ENCODE data around the gene FA2H. TPM values are rescaled to one million over a fixed set of nuclear protein-coding genes. Genes with fewer than 3 reads are reported as not detected.

The FA2H gene
- polyA plus RNA-seq, 2 of the 4 experiments (the other 2 are of a cell fraction) = 5.6 to 7.1 TPM

- no peak for TF ChIP-seq HOXA7 (CRISPR knock-in tag; IDR thresholded peaks at IDR 0.05)
- TF ChIP-seq SREBF2 (IDR thresholded peaks at IDR 0.05) = no peak
- no peak for TF ChIP-seq ZC3H11A (IDR thresholded peaks at IDR 0.05)
- no peak for TF ChIP-seq TP53 (CRISPR knock-in tag; IDR thresholded peaks at IDR 0.05)
- no peak for TF ChIP-seq MYC (IDR thresholded peaks at IDR 0.05; ENCODE audit: borderline replicate concordance, low read length)
- TF ChIP-seq, protein P1, sequence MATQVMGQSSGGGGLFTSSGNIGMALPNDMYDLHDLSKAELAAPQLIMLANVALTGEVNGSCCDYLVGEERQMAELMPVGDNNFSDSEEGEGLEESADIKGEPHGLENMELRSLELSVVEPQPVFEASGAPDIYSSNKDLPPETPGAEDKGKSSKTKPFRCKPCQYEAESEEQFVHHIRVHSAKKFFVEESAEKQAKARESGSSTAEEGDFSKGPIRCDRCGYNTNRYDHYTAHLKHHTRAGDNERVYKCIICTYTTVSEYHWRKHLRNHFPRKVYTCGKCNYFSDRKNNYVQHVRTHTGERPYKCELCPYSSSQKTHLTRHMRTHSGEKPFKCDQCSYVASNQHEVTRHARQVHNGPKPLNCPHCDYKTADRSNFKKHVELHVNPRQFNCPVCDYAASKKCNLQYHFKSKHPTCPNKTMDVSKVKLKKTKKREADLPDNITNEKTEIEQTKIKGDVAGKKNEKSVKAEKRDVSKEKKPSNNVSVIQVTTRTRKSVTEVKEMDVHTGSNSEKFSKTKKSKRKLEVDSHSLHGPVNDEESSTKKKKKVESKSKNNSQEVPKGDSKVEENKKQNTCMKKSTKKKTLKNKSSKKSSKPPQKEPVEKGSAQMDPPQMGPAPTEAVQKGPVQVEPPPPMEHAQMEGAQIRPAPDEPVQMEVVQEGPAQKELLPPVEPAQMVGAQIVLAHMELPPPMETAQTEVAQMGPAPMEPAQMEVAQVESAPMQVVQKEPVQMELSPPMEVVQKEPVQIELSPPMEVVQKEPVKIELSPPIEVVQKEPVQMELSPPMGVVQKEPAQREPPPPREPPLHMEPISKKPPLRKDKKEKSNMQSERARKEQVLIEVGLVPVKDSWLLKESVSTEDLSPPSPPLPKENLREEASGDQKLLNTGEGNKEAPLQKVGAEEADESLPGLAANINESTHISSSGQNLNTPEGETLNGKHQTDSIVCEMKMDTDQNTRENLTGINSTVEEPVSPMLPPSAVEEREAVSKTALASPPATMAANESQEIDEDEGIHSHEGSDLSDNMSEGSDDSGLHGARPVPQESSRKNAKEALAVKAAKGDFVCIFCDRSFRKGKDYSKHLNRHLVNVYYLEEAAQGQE (IDR thresholded peaks at IDR 0.05) = no peak
- no peak for TF ChIP-seq FOSL2 (IDR thresholded peaks at IDR 0.05)
- no peak for TF ChIP-seq FOSL2 (CRISPR knock-in tag; IDR thresholded peaks at IDR 0.05)
- H3K9me3 ChIP-seq = no peaks in the 10 kb centered on the region
- no peaks in the 10 kb centered on the region for H3K4me1 ChIP-seq
- ChIA-PET CTCF (interaction anchor here (0.7 to 3.3 kb wide), 5 partner anchors 11 to 78 kb away, joined by 3 to 13 read pairs (median 4); partner anchors contain the start of gene FA2H), POLR2A (interaction anchor here (0.5 kb wide), 1 partner anchor 40 kb away, joined by 4 read pairs; no protein-coding TSS in a partner anchor)
- no peak for FAIRE-seq
- no peak overlapping the region for H3K27ac ChIP-seq
- WGBS (ENCODE audit: missing lambda C conversion rate) = 63% methylated on average over 4 of the region's 4 CpGs
- DNase-seq (ENCODE audit: low read depth in 1 of 2, low spot score in 1 of 2) = no peak
- ATAC-seq = no peak
- no peak overlapping the region for H3K4me3 ChIP-seq
- H3K4me2 ChIP-seq = no peak overlapping the region
Observed at GRCh38 chr16:74785031-74785430, 10.4 kb upstream of the FA2H start.

DNA sequence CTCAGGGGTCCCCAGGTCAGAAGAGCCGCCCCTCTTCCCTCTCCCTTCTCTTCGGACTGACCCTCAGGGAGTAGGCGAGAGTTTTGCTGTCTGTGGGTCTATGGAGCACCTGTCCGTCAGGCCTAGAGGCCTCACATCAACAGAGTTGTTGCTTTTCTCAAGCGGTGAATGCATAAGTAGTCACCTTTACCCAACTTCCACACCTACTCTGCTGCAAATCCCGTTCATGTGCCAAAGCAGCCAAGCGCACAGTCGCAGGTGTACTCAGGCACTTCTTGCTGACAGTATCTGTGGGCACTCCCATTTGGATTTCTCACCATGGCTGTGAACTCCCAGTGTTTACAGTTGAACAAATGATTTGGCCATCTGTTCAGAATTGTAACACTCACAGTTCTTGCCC lies 4.0 kb upstream of the FA2H start:
- no peak overlapping the region for H3K4me2 ChIP-seq
- FAIRE-seq = no peak
- DNase-seq (ENCODE audit: low read depth in 1 of 2, low spot score in 1 of 2) = no peak
- H3K4me1 ChIP-seq = peaks cover 4% of the 10 kb centered on the region; the same call in 1 of the 3 replicates
- H3K27ac ChIP-seq = no peak overlapping the region
- ChIA-PET POLR2A (no interaction called here), CTCF (no interaction called here)
- TF ChIP-seq KDM5A (IDR thresholded peaks at IDR 0.05) (no peak), EHMT2 (IDR thresholded peaks at IDR 0.05; ENCODE audit: low read depth) (no peak), EHF (CRISPR knock-in tag; IDR thresholded peaks at IDR 0.05) (no peak), CBX8 (IDR thresholded peaks at IDR 0.05) (no peak), TFCP2L1 (CRISPR knock-in tag; IDR thresholded peaks at IDR 0.05) (no peak), CHD4 (IDR thresholded peaks at IDR 0.05; ENCODE audit: borderline replicate concordance) (no peak), KDM1A (IDR thresholded peaks at IDR 0.05; ENCODE audit: low read depth) (no peak), FOSL2 (IDR thresholded peaks at IDR 0.05) (no peak), FOSL2 (CRISPR knock-in tag; IDR thresholded peaks at IDR 0.05) (no peak), POLR2AphosphoS2 (conservative IDR thresholded peaks at IDR 0.05; ENCODE audit: low read length) (no peak), CHD2 (IDR thresholded peaks at IDR 0.05; ENCODE audit: low read length, partially characterized antibody) (no peak), RFX5 (IDR thresholded peaks at IDR 0.05) (no peak)
- no peak for ATAC-seq
- H3K4me3 ChIP-seq = no peak overlapping the region
- WGBS (ENCODE audit: missing lambda C conversion rate) = 86% methylated on average over 8 of the region's 8 CpGs
- no peaks in the 10 kb centered on the region for H3K9me3 ChIP-seq

- Histone ChIP-seq H3K4me2 (no peak overlapping the region), H3K27ac (no peak overlapping the region), H3K4me1 (peaks cover 7% of the 10 kb centered on the region; the same call in 1 of the 3 replicates), H3K4me3 (no peak overlapping the region), H3K9me3 (no peaks in the 10 kb centered on the region)
- CTCF ChIA-PET = interaction anchor here (1.1 kb wide), 1 partner anchor 67 kb away, joined by 3 read pairs; no protein-coding TSS in a partner anchor
- WGBS (ENCODE audit: missing lambda C conversion rate) = 53% methylated on average over 2 of the region's 2 CpGs
- FAIRE-seq = no peak
- DNase-seq (ENCODE audit: low read depth in 1 of 2, low spot score in 1 of 2) = no peak
- TF ChIP-seq ZFP36 (IDR thresholded peaks at IDR 0.05; ENCODE audit: borderline replicate concordance, partially characterized antibody) (no peak), CHD4 (IDR thresholded peaks at IDR 0.05; ENCODE audit: borderline replicate concordance) (no peak), FOXS1 (CRISPR knock-in tag; IDR thresholded peaks at IDR 0.05) (no peak), EHMT2 (IDR thresholded peaks at IDR 0.05; ENCODE audit: low read depth) (no peak), RNF2 (IDR thresholded peaks at IDR 0.05; ENCODE audit: borderline replicate concordance, low read depth) (no peak), POLR2AphosphoS2 (conservative IDR thresholded peaks at IDR 0.05; ENCODE audit: low read length) (no peak), RCOR1 (IDR thresholded peaks at IDR 0.05; ENCODE audit: low read depth, low read length) (no peak), MAFK (IDR thresholded peaks at IDR 0.05; ENCODE audit: partially characterized antibody) (no peak), KDM1A (IDR thresholded peaks at IDR 0.05; ENCODE audit: low read depth) (no peak), MYC (IDR thresholded peaks at IDR 0.05; ENCODE audit: borderline replicate concordance, low read length) (no peak), RARB (CRISPR knock-in tag; IDR thresholded peaks at IDR 0.05) (no peak), NFE2L2 (conservative IDR thresholded peaks at IDR 0.05; ENCODE audit: low read length) (no peak), BHLHE40 (IDR thresholded peaks at IDR 0.05; ENCODE audit: low read depth, low read length) (no peak)
- TF ChIP-seq, protein P2, sequence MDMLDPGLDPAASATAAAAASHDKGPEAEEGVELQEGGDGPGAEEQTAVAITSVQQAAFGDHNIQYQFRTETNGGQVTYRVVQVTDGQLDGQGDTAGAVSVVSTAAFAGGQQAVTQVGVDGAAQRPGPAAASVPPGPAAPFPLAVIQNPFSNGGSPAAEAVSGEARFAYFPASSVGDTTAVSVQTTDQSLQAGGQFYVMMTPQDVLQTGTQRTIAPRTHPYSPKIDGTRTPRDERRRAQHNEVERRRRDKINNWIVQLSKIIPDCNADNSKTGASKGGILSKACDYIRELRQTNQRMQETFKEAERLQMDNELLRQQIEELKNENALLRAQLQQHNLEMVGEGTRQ (IDR thresholded peaks at IDR 0.05) = no peak
- TF ChIP-seq, protein P3, sequence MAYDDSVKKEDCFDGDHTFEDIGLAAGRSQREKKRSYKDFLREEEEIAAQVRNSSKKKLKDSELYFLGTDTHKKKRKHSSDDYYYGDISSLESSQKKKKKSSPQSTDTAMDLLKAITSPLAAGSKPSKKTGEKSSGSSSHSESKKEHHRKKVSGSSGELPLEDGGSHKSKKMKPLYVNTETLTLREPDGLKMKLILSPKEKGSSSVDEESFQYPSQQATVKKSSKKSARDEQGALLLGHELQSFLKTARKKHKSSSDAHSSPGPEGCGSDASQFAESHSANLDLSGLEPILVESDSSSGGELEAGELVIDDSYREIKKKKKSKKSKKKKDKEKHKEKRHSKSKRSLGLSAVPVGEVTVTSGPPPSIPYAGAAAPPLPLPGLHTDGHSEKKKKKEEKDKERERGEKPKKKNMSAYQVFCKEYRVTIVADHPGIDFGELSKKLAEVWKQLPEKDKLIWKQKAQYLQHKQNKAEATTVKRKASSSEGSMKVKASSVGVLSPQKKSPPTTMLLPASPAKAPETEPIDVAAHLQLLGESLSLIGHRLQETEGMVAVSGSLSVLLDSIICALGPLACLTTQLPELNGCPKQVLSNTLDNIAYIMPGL (CRISPR knock-in tag; IDR thresholded peaks at IDR 0.05; ENCODE audit: borderline replicate concordance) = no peak
- POLR2A ChIA-PET = no interaction called here
- no peak for ATAC-seq
Observed at GRCh38 chr16:74776926-74777325, 2.3 kb upstream of the FA2H start.
